Gastroesophageal sphincter (tissue), 4 donors: ENCODE measurements around the gene CDKL1. TPM values are rescaled to one million over a fixed set of nuclear protein-coding genes. Genes with fewer than 3 reads are reported as not detected.

Experiments used
- ATAC-seq: fragments of 150-250 bp; one replicate; pipeline ENCODE4 v1.9.1; 2016; ENCODE audit warnings: mild to moderate bottlenecking, moderate library complexity
- H3K27ac ChIP-seq, 4 donors: fragments of 200-600 bp; sonication (generic) in 3 of 4; 1 replicate in 3 of 4; 2 replicates in 1 of 4; pipeline ENCODE4 v1.5.1; 2016 to 2019
- H3K27me3 ChIP-seq: fragments of 200-600 bp; sonication (generic); one replicate; pipeline ENCODE4 v1.5.1; 2019
- H3K36me3 ChIP-seq, 2 donors: fragments of 200-600 bp; sonication (generic); one replicate each; pipeline ENCODE4 v1.5.1; 2019; ENCODE audit warnings: control low read depth in 1 of 2
- H3K4me1 ChIP-seq, 3 donors: fragments of 200-600 bp; sonication (generic); 1 replicate in 2 of 3; 2 replicates in 1 of 3; pipeline ENCODE4 v1.5.1; 2016 to 2019; ENCODE audit warnings: control low read depth in 2 of 3
- H3K4me3 ChIP-seq, 2 donors: fragments of 200-600 bp; sonication (generic); one replicate each; pipeline ENCODE4 v1.5.1; 2019; ENCODE audit warnings: mild to moderate bottlenecking in 1 of 2, moderate library complexity in 1 of 2
- H3K9me3 ChIP-seq, 3 donors: fragments of 200-600 bp; sonication (generic); one replicate each; pipeline ENCODE4 v1.5.1; 2017 to 2019; ENCODE audit warnings: control low read depth in 2 of 3
- EP300 ChIP-seq: sonication (generic); formaldehyde crosslinking; IDR thresholded peaks from one replicate; pipeline ENCODE4 v1.6.1; 2017; ENCODE audit warnings: antibody characterized with exemption, mild to moderate bottlenecking
- POLR2A ChIP-seq, 2 donors: fragments of 450-650 bp; IDR thresholded peaks; one replicate each; pipeline ENCODE4 v1.6.1; 2017; ENCODE audit warnings: antibody characterized with exemption in 2 of 2, mild to moderate bottlenecking in 2 of 2, moderate library complexity in 1 of 2
- POLR2AphosphoS5 ChIP-seq: sonication (generic); formaldehyde crosslinking; IDR thresholded peaks from one replicate; pipeline ENCODE4 v1.6.1; 2017; ENCODE audit warnings: antibody characterized with exemption
- WGBS, 2 donors: methylation state at CpG; one replicate each; pipeline ENCODE4 v1.1.5; 2018; ENCODE audit warnings: low coverage in 1 of 2; 5-methylcytosine and 5-hydroxymethylcytosine counted together
- total RNA-seq, 4 donors: library from RNA; depleted of rRNA; stranded (reverse); fragments of >200 nt; gene quantifications; one replicate each; pipeline ENCODE4 v1.1.0, GENCODE V29; 2016
- TF ChIP-seq, protein P1 (sequence below), 4 experiments: fragments of 200-600 bp in 2 of 4; fragments of 450-650 bp in 2 of 4; sonication (generic) in 1 of 4; IDR thresholded peaks; one replicate each; pipeline ENCODE4 v1.5.1; 2017 to 2019; ENCODE audit warnings: antibody characterized with exemption in 4 of 4, mild to moderate bottlenecking in 2 of 4, moderate library complexity in 2 of 4

The CDKL1 gene
- total RNA-seq, 4 donors from 2014 or later = 4.2 to 10.3 (median 6.2) TPM

DNA sequence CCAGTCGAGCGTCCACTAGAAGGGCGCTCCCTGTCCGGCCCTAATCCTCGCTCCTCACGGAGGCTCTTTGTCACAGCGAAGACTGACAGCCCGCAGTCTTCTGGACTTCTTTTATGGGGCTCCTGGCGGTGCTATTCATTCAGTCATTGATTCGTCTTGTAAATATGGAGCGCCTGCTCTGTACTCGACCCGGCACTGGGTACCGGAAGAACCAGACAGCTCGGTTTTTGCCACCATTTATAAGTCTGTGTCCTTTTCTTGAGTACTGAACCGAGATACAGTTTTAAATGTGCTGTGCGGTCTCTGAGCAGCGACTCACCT lies 84.0 kb downstream of the CDKL1 start:
- Histone ChIP-seq H3K4me3 (peak overlapping the region; percentile 69 to 89), H3K27ac (peak overlapping the region; percentile 60 to 96 (median 94)), H3K9me3 (no peaks in the 10 kb centered on the region), H3K36me3 (no peaks in the 10 kb centered on the region), H3K27me3 (no peaks in the 10 kb centered on the region), H3K4me1 (peaks cover 0 to 24% (median 7%) of the 10 kb centered on the region in 3 donors)
- WGBS, 2 donors = 0 to 6% methylated on average over 7 to 8 of the region's 18 CpGs
- ATAC-seq = no peak
- TF ChIP-seq POLR2AphosphoS5 = no peak
- no peak for TF ChIP-seq EP300
- TF ChIP-seq POLR2A (IDR thresholded peaks at IDR 0.05) = no peak
- TF ChIP-seq, protein P1, sequence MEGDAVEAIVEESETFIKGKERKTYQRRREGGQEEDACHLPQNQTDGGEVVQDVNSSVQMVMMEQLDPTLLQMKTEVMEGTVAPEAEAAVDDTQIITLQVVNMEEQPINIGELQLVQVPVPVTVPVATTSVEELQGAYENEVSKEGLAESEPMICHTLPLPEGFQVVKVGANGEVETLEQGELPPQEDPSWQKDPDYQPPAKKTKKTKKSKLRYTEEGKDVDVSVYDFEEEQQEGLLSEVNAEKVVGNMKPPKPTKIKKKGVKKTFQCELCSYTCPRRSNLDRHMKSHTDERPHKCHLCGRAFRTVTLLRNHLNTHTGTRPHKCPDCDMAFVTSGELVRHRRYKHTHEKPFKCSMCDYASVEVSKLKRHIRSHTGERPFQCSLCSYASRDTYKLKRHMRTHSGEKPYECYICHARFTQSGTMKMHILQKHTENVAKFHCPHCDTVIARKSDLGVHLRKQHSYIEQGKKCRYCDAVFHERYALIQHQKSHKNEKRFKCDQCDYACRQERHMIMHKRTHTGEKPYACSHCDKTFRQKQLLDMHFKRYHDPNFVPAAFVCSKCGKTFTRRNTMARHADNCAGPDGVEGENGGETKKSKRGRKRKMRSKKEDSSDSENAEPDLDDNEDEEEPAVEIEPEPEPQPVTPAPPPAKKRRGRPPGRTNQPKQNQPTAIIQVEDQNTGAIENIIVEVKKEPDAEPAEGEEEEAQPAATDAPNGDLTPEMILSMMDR (IDR thresholded peaks at IDR 0.05) = no peak

DNA sequence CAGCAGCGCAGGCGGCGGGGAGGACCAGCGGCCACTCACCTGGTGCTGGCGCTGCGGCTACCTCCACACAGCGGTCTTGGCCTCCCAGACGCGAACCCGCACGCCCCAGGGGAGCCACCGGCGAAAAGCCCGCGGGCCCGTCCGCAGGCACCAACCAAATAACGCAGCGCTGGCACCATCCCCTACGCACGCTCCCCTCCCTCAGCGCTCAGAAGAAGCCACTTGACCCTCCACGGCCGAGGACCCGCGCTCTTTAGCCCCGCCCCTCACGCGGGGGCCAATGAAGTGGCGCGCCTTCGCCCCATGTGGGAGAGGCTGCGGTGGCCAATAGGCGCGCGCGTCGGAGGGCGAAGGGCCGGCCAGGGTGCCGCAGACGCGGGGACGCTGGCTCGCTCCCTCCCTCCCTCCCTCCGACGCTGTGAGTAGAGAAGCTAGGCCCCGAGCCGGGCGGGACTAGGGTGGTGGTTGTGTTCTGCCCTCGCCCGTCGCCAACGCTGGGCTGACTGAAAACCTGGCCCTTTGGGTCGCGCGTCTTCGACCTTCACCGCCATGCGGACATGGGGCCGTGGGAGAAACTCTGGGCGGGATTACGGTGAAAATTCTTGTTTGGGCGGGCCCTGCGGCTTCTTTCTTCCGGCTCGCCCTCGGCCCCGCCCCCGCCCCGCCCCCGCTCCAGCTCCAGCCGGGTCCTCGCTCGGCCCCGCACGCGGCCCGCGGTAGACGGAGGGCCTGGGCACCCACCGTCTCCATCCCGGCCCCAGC lies 84.5 kb downstream of the CDKL1 start, which contains the start of the genes DMAC2L and L2HGDH:
TSS of gene DMAC2L (plus strand) at position 353 of the 762 bp plus-strand sequence. CDS start 9,164 bp downstream, outside the sequence.
TSS of gene L2HGDH (minus strand) at position 258 of the 762 bp plus-strand sequence. CDS start at position 179, 79 bp downstream.
- Histone ChIP-seq H3K9me3 (no peaks in the 10 kb centered on the region), H3K36me3 (no peaks in the 10 kb centered on the region), H3K4me1 (peaks cover 0 to 22% (median 7%) of the 10 kb centered on the region in 3 donors), H3K27me3 (no peaks in the 10 kb centered on the region), H3K4me3 (peak within 1 kb of the TSS; percentile 69 to 89), H3K27ac (peak within 1 kb of the TSS; percentile 60 to 96 (median 94))
- WGBS, 2 donors = no CpG with 5 or more reads among the region's 83 CpGs
- TF ChIP-seq, protein P1 (IDR thresholded peaks at IDR 0.05) = peak in 2 of 4 experiments; percentile 15 to 65
- TF ChIP-seq POLR2AphosphoS5 = peak; percentile 82
- TF ChIP-seq POLR2A (IDR thresholded peaks at IDR 0.05) = peak; percentile 70 to 83
- TF ChIP-seq EP300 = no peak
- ATAC-seq = peak; percentile 98

DNA sequence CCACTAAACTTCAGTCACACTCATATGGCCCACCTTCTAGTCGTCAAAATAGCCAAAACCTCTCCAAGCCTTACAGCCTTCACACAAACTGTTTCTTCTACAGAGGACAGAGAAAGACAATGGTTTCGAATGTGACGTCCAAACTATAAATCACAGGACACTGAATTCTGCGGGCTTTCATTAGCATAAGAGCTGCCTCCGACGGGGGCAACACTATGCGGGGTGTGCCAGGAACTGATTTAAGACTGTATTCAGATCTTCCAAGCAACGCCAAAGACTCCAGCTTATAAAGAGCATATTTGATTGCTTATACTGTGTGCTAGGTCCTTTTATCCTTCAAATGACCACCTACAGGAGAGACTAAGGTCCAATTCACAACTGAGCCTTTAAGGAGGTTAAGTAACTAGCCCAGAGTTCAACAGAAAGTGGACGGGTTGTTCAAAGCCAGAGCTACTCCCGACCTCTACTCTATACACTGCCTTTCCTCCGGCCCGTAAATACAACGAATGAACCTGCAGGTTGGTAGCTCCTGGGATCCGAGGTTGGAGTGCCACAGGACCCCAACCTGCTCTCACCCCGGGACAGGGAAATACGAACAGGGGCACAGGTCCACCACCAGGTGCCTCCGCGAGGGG lies 85.2 kb downstream of the CDKL1 start:
- WGBS, 2 donors = 4% methylated on average over 8 of the region's 18 CpGs
- no peak for ATAC-seq

DNA sequence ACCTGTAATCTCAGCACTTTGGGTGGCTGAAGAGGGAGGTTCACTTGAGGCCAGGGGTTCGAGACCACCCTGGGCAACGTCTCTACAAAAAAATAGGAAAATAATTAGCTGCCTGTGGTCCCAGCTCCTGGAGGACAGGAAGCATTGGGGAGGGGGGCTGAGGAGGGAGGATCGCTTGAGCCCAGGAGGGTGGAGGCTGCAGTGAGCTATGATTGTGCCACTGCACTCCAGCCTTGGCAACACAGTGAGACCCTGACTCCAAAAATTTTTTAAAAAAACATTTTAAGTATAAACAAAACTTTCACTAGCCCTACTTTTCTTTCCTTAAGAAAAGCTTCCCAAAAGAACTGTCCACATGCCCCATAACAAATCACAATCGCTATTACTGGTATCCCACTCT lies 86.2 kb downstream of the CDKL1 start:
- TF ChIP-seq EP300 = no peak
- TF ChIP-seq POLR2AphosphoS5 = no peak
- TF ChIP-seq, protein P1 (IDR thresholded peaks at IDR 0.05) = no peak
- no peak for TF ChIP-seq POLR2A (IDR thresholded peaks at IDR 0.05)
- WGBS, 2 donors = 90 to 98% methylated on average over 2 to 3 of the region's 4 CpGs
- no peak overlapping the region for H3K4me3 ChIP-seq

More for the DNA sequence above, 85.2 kb downstream of the CDKL1 start:
- TF ChIP-seq, protein P1 (IDR thresholded peaks at IDR 0.05) = peak in 2 of 4 experiments; percentile 54 to 62
- TF ChIP-seq POLR2AphosphoS5 (no peak), EP300 (no peak), POLR2A (IDR thresholded peaks at IDR 0.05) (no peak)
- H3K4me1 ChIP-seq = peaks cover 0 to 22% (median 7%) of the 10 kb centered on the region in 3 donors
- peak overlapping the region; percentile 60 to 96 (median 94) for H3K27ac ChIP-seq
- H3K9me3 ChIP-seq = no peaks in the 10 kb centered on the region
- H3K36me3 ChIP-seq = no peaks in the 10 kb centered on the region
- peak overlapping the region; percentile 69 to 89 for H3K4me3 ChIP-seq
- H3K27me3 ChIP-seq = no peaks in the 10 kb centered on the region

More for the DNA sequence above, 86.2 kb downstream of the CDKL1 start:
- Histone ChIP-seq H3K4me1 (peaks cover 0 to 22% (median 7%) of the 10 kb centered on the region in 3 donors), H3K27ac (no peak overlapping the region), H3K9me3 (no peaks in the 10 kb centered on the region), H3K27me3 (no peaks in the 10 kb centered on the region), H3K36me3 (no peaks in the 10 kb centered on the region)
- ATAC-seq = no peak
